Measurements from ENCODE around the gene RETN. TPM values are rescaled to one million over a fixed set of nuclear protein-coding genes. Genes with fewer than 3 reads are reported as not detected.

RETN gene
- total RNA-seq, 2 donors from 2014 or later, result not detected

GRCh38 chr19:7715671-7716070 is 46.8 kb downstream of the RETN start:
- ATAC-seq (replicated peaks), result no peak
- no peak overlapping the region for H3K27ac Mint-ChIP-seq
- H3K9me3 Mint-ChIP-seq, result no peaks in the 10 kb centered on the region
- H3K36me3 Mint-ChIP-seq (ENCODE audit: low read depth), result no peaks in the 10 kb centered on the region
- no peaks in the 10 kb centered on the region for H3K27me3 Mint-ChIP-seq
- H3K4me3 Mint-ChIP-seq, result no peak overlapping the region
- H3K4me1 Mint-ChIP-seq, result no peaks in the 10 kb centered on the region

DNA sequence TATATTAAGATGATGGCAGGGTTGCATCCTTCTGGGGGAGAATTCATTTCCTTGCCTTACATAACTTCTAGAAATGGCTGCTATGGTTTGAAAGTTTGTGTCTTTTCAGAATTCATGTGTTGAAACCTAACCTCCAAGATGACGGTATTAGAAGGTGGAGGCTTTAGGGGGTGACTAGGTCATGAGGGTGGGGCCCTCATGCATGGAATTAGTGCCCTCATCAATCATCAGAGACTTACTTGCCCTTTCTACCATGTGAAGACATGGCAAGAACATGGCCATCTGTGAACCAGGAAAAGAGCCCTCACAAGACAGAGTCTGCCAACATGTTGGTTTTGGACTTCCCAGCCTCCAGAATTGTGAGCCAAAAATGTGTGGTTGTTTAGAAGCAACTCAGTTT is 47.9 kb downstream of the RETN start:
- no peaks in the 10 kb centered on the region for H3K27me3 Mint-ChIP-seq
- ATAC-seq (replicated peaks), result no peak
- H3K4me3 Mint-ChIP-seq, result no peak overlapping the region
- H3K4me1 Mint-ChIP-seq, result no peaks in the 10 kb centered on the region
- no peaks in the 10 kb centered on the region for H3K36me3 Mint-ChIP-seq (ENCODE audit: low read depth)
- H3K9me3 Mint-ChIP-seq, result no peaks in the 10 kb centered on the region
- H3K27ac Mint-ChIP-seq, result no peak overlapping the region

GRCh38 chr19:7718668-7719067 is 49.8 kb downstream of the RETN start:
- no peak for ATAC-seq (replicated peaks)
- no peaks in the 10 kb centered on the region for H3K27me3 Mint-ChIP-seq
- H3K4me1 Mint-ChIP-seq, result no peaks in the 10 kb centered on the region
- no peak overlapping the region for H3K4me3 Mint-ChIP-seq
- no peaks in the 10 kb centered on the region for H3K36me3 Mint-ChIP-seq (ENCODE audit: low read depth)
- H3K9me3 Mint-ChIP-seq, result no peaks in the 10 kb centered on the region
- H3K27ac Mint-ChIP-seq, result no peak overlapping the region

Other genes starting within 250 kb of the RETN start
- gene PEX11G, start 180.0 kb upstream of the RETN start, total RNA-seq, result under 1 TPM in 1 of 2 donors, not detected in 1; 0.66 TPM
- 1 to 10 TPM; 2.9 to 3.1 TPM for gene ZNF358, start 152.9 kb upstream of the RETN start, total RNA-seq
- gene MCOLN1, start 146.4 kb upstream of the RETN start, total RNA-seq, result 10 to 100 TPM; 10.0 to 15.3 TPM
- gene PNPLA6, start 133.3 kb upstream of the RETN start, total RNA-seq, result 100 to 1,000 TPM; 146 to 163 TPM
- under 1 TPM; 0.11 to 0.37 TPM for gene CAMSAP3, start 73.2 kb upstream of the RETN start, total RNA-seq
- gene XAB2, start 39.5 kb upstream of the RETN start, total RNA-seq, result 10 to 100 TPM; 39.0 to 53.8 TPM
- 10 to 100 TPM; 90.1 to 93.7 TPM for gene PET100, start 39.3 kb upstream of the RETN start, total RNA-seq
- gene PCP2, start 35.3 kb upstream of the RETN start, total RNA-seq, result 10 to 100 TPM in 1 of 2 donors, 1 to 10 TPM in 1; 3.6 to 19.5 TPM
- gene STXBP2, start 31.9 kb upstream of the RETN start, total RNA-seq, result 100 to 1,000 TPM; 113 to 154 TPM
- gene MCEMP1, start 8.0 kb downstream of the RETN start, total RNA-seq, result not detected
- 10 to 100 TPM; 61.8 to 82.5 TPM for gene TRAPPC5, start 11.8 kb downstream of the RETN start, total RNA-seq
- gene FCER2, start 33.1 kb downstream of the RETN start, total RNA-seq, result 1 to 10 TPM in 1 of 2 donors, under 1 TPM in 1; 0.65 to 2.8 TPM
- not detected for gene CLEC4G, start 63.1 kb downstream of the RETN start, total RNA-seq
- not detected for gene CD209, start 78.5 kb downstream of the RETN start, total RNA-seq
- not detected for gene CLEC4M, start 94.2 kb downstream of the RETN start, total RNA-seq
- 1 to 10 TPM; 3.6 to 4.5 TPM for gene EVI5L, start 161.2 kb downstream of the RETN start, total RNA-seq
- under 1 TPM; 0.19 to 0.21 TPM for gene PRR36, start 205.3 kb downstream of the RETN start, total RNA-seq
- gene LRRC8E, start 219.5 kb downstream of the RETN start, total RNA-seq, result not detected
- 10 to 100 TPM; 39.0 to 46.3 TPM for gene MAP2K7, start 234.8 kb downstream of the RETN start, total RNA-seq
- 1 to 10 TPM; 3.7 to 7.6 TPM for gene TGFBR3L, start 245.8 kb downstream of the RETN start, total RNA-seq